Omental fat pad (tissue), 4 donors: ENCODE data around the gene GOLGA6L2. TPM values are rescaled to one million over a fixed set of nuclear protein-coding genes. Genes with fewer than 3 reads are reported as not detected.
"Not testable (repeated sequence)": the region's sequence is repeated elsewhere in the genome, so short reads cannot be mapped to it uniquely, and the experiment has no call there.

Experiments used
- ATAC-seq: fragments of 150-250 bp; one replicate; pipeline ENCODE4 v1.9.1; 2016; ENCODE audit warnings: mild to moderate bottlenecking, moderate library complexity; ENCODE audit not compliant: low FRiP score
- DNase-seq: peaks from one replicate; pipeline ENCODE4 v3.0.0-alpha.2; 2019; ENCODE audit warnings: low spot score
- total RNA-seq, 4 donors: library from RNA; depleted of rRNA; stranded (reverse); fragments of >200 nt; gene quantifications; one replicate each; pipeline ENCODE4 v1.1.0, GENCODE V29; 2016
- TF ChIP-seq, protein P1 (sequence below), 3 donors: fragments of 450-650 bp; IDR thresholded peaks; one replicate each; pipeline ENCODE4 v1.5.1; 2016 to 2017; ENCODE audit warnings: antibody characterized with exemption in 3 of 3, mild to moderate bottlenecking in 3 of 3, moderate library complexity in 2 of 3

The GOLGA6L2 gene
- total RNA-seq, 4 donors from 2014 or later = not detected

DNA sequence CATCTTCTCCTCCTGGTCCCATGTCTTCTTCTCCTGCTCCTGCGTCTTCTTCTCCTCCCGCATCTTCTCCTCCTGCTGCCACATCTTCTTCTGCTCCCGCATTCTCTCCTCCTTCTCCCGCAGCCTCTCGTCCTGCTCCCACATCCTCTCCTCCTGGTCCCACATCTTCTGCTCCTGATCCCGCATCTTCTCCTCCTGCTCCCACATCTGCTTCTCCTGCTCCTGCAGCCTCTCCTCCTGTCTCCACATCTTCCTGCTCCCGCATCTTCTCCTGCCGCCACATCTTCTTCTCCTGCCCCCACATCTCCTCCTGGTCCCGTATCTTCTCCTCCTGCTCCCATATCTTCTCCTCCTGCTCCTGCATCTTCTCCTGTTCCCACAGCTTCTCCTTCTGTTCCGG lies 6.4 kb downstream of the GOLGA6L2 start:
- TF ChIP-seq, protein P1, sequence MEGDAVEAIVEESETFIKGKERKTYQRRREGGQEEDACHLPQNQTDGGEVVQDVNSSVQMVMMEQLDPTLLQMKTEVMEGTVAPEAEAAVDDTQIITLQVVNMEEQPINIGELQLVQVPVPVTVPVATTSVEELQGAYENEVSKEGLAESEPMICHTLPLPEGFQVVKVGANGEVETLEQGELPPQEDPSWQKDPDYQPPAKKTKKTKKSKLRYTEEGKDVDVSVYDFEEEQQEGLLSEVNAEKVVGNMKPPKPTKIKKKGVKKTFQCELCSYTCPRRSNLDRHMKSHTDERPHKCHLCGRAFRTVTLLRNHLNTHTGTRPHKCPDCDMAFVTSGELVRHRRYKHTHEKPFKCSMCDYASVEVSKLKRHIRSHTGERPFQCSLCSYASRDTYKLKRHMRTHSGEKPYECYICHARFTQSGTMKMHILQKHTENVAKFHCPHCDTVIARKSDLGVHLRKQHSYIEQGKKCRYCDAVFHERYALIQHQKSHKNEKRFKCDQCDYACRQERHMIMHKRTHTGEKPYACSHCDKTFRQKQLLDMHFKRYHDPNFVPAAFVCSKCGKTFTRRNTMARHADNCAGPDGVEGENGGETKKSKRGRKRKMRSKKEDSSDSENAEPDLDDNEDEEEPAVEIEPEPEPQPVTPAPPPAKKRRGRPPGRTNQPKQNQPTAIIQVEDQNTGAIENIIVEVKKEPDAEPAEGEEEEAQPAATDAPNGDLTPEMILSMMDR (IDR thresholded peaks at IDR 0.05) = no peak
- no peak for ATAC-seq
- DNase-seq = no peak

DNA sequence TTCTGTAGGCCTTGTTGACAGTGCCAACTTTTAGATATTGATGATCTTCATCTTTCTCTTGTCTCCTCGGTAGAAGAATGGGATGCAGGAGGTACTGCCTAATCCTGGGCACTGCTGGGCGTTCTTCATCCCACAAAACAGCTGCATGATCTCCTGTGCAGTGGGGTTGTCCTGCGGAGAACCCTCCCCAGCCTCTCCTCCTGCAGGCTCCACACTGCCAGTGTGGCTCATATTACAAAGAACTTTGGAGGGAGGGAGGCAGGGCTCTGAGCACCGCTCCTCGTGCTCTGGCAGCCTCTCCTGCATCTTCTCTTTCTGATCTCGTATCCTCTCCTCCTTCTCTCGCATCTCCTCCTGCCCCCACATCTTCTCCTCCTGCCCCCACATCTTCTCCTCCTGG lies 7.5 kb downstream of the GOLGA6L2 start:
- TF ChIP-seq, protein P1 (IDR thresholded peaks at IDR 0.05) = no peak

DNA sequence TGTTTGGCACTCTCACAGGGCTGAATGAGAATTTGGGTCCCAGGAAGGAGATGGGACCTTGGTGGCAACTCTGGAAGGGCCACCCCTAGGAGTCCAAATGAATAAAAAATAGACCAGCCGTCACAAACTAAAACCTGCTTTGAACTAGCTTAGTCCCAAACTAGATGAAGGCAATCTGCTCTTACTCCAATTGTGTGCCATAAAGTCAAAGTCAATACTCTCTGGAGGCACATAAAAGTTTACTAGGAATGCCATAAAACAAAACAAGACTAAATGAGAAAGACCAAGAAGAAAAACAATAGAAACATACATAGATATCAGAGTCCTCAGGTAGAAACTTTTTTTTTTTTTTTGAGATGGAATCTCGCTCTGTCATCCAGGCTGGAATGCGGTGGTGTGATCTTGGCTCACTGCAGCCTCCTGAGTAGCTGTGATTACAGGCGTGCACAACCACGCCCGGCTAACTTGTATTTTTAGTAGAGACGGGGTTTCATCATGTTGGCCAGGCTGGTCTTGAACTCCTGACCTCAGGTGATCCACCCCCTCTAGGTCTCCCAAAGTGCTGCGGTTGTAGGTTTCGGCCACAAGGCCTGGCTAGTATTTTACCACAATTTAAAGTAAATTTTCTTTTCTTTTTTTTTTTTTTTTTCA lies 8.1 kb downstream of the GOLGA6L2 start:
- ATAC-seq = no peak
- no peak for DNase-seq
- TF ChIP-seq, protein P1 (IDR thresholded peaks at IDR 0.05) = no peak

More for the DNA sequence above, 7.5 kb downstream of the GOLGA6L2 start:
- no peak for DNase-seq
- ATAC-seq = no peak

DNA sequence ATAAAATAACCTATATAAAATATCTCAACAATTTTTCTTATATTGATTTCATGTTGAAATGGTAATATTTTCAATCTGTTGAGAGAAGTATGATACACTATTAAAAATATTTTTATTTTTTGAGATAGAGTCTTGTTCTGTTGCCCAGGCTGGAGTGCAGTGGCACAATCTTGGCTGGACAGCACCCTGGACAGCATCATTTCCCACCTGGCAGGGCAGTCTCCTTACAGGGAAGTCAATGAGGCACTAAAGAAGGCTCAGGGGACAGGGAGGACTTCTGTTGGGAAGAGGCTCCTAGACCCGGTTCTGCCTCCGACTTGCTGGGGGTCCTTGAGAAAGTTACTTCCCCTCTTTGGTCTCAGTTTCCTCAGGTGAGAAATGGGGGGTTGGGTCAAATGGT lies 9.4 kb downstream of the GOLGA6L2 start:
- TF ChIP-seq, protein P1 (IDR thresholded peaks at IDR 0.05) = no peak
- no peak for ATAC-seq
- DNase-seq = no peak

DNA sequence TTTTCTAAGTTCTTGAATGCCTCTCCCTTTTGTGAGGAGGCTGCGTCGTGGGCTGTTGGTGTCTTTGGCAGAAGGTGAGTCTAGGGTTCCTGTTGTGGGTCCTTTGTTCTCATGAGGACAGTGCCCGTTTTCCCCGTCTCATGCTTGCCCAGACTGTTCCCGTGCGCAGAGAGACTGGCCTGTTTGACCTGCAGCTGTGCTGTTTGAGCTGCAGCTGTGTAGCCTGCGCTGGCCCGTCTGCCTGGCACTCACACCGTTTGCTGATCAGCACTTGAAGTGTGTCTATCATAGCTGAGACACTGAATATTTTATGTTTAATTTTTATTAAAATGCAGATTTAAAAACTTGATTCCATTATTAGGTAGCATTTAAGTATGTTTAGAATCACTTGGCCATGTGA lies 9.9 kb downstream of the GOLGA6L2 start:
- ATAC-seq (no peak), DNase-seq (no peak)
- TF ChIP-seq, protein P1 (IDR thresholded peaks at IDR 0.05) = no peak

DNA sequence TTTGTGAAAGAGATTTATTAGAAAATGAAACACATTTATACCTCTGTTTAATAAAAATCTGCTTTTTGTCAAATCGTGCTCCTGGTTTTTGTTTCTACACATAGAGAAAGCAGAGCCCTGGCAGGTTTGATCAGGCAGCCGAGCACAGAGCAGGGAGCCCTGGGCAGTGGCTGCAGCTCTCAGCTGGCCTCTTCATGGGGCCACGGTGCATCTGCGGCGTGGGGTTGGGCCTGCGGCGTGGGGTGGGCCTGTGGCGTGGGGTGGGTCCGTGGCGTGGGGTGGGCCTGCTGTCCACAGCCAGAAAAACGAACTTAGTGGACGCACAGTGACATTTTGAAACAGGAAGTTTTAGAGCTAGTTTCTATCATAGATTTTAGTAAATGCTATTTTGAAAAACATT lies 10.6 kb downstream of the GOLGA6L2 start:
- no peak for DNase-seq
- TF ChIP-seq, protein P1 (IDR thresholded peaks at IDR 0.05) = no peak
- ATAC-seq = no peak

DNA sequence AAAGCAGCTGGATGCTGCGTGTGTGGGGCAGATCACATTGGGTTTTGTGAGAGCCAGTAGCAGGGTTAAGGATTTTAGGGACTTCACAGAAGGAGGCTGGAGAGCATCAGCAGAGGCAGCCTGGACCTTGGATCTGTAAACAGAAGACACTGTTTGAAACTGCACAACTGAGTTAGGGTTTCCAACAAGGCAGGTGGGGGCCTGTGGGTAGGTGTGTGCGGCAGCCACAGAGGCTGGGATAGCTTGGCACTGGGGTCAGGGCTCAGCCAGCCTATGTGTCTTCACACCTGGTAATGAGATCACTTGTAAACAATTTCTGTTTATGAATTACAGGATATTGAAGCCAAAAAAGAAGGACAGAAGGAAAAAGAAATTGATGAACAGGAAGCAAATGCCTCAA lies 12.3 kb downstream of the GOLGA6L2 start:
- DNase-seq, ATAC-seq: not testable (repeated sequence)

DNA sequence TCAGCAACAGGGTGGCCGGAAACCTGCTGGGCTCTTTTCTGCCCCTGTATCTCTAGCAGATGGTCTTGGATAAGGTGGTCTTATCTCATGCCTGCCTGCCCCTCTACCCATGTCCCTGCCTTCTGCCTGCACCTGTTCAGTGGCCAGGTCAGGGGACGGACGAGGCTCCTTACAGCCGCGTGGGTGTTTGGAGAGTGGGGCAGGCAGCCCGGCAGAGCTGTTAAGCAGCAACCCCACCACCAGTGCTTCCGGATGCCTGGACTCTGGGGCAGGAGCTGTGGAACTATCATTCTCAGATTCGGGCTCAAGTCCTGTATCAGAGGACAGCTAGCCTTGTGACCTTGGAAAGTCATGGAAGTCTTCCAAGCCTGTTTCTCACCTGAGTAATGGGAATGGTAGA lies 21.7 kb downstream of the GOLGA6L2 start:
- not testable (repeated sequence) for DNase-seq, ATAC-seq
